ENCODE data around the gene PTDSS2.
A peak's percentile ranks its signal among the peaks of the same experiment; 100 is the strongest.
"Not testable (repeated sequence)": the region's sequence is repeated elsewhere in the genome, so short reads cannot be mapped to it uniquely, and the experiment has no call there.

PTDSS2 gene

DNA sequence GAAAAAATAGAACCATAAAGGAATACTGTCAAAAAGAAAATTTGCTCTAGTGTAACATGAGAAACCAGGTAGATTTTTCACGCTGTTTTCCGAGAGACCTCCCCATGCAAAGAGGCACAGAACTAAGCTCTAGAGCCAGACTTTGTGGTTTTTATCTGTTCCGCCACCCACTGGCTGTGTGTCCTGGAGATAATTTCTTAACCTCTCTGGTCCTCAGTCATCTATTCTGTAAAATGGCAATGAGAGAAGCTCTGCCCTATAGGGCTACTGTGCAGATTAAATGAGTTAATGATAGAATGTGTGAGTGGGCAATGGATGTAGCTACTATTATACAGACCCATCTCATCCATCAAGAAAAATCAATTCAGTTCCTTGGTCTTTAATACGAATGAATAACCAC lies 25.8 kb upstream of the PTDSS2 start:
- no peak overlapping the region for H3K4me3 ChIP-seq (ENCODE audit: low read depth, low read length)
- no peaks in the 10 kb centered on the region for H3K36me3 ChIP-seq
- TF ChIP-seq, protein P1, sequence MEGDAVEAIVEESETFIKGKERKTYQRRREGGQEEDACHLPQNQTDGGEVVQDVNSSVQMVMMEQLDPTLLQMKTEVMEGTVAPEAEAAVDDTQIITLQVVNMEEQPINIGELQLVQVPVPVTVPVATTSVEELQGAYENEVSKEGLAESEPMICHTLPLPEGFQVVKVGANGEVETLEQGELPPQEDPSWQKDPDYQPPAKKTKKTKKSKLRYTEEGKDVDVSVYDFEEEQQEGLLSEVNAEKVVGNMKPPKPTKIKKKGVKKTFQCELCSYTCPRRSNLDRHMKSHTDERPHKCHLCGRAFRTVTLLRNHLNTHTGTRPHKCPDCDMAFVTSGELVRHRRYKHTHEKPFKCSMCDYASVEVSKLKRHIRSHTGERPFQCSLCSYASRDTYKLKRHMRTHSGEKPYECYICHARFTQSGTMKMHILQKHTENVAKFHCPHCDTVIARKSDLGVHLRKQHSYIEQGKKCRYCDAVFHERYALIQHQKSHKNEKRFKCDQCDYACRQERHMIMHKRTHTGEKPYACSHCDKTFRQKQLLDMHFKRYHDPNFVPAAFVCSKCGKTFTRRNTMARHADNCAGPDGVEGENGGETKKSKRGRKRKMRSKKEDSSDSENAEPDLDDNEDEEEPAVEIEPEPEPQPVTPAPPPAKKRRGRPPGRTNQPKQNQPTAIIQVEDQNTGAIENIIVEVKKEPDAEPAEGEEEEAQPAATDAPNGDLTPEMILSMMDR (IDR thresholded peaks at IDR 0.05; ENCODE audit: low read depth, low read length): no peak
- H3K4me1 ChIP-seq: no peaks in the 10 kb centered on the region
- H3K27me3 ChIP-seq: peaks cover 7% of the 10 kb centered on the region; the same call in 1 of the 2 replicates
- H3K9me3 ChIP-seq: no peaks in the 10 kb centered on the region
- no peak for DNase-seq

DNA sequence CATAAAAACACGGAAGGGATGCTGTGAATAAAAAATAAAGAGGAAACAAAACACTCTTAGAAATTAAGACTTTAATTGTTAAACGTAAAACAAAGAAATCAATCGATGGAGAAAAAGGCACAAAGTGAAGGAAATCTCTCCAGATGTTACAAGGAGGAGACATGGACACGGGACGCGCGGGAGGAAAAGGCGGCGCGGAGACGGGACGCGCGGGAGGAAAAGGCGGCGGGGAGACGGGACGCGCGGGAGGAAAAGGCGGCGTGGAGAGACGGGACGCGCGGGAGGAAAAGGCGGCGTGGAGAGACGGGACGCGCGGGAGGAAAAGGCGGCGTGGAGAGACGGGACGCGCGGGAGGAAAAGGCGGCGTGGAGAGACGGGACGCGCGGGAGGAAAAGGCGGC lies 25.3 kb upstream of the PTDSS2 start:
- not testable (repeated sequence) for H3K4me3 ChIP-seq (ENCODE audit: low read depth, low read length); H3K9me3 ChIP-seq; DNase-seq; H3K4me1 ChIP-seq; H3K36me3 ChIP-seq; H3K27me3 ChIP-seq

DNA sequence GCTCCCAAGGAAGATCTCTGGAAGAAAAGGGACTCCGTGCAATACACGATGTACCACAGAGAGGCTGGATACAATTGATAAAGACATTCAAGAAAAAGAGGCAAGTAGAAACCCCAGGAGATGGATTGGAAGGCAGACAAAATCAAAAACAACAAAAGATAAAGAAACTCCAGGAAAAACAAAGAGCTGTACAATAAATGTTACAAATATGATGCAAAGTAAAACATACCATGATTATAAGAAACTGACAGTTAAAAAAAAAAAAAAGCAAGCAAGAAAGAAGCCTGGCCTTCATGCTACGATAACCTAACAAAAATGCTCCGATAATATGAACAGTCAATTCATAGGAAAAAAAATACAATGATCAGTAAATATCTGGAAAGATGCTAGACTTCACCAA lies 24.8 kb upstream of the PTDSS2 start:
- no peak for DNase-seq
- Histone ChIP-seq H3K27me3 (peaks cover 7% of the 10 kb centered on the region; the same call in 1 of the 2 replicates), H3K36me3 (no peaks in the 10 kb centered on the region), H3K4me1 (no peaks in the 10 kb centered on the region), H3K4me3 (ENCODE audit: low read depth, low read length) (no peak overlapping the region), H3K9me3 (no peaks in the 10 kb centered on the region)
- TF ChIP-seq, protein P1 (IDR thresholded peaks at IDR 0.05; ENCODE audit: low read depth, low read length): no peak

DNA sequence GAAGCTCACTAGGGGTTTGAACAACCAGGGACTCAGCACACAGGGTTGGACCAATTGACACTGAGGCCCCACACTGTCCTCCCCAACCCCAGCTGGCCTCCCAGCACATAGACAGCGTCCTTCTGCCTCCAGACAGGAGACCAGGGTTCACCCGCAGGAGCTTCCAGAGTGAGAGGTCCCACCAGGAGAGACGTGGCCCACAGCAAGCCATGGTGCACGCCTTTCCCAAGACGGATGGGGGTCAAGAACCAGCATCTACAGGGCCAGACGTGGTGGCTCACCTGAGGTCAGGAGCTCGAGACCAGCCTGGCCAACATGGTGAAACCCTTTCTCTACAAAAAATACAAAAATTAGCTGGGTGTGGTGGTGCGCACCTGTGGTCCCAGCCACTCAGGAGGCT lies 23.2 kb upstream of the PTDSS2 start:
- H3K36me3 ChIP-seq: no peaks in the 10 kb centered on the region
- H3K4me1 ChIP-seq: no peaks in the 10 kb centered on the region
- H3K9me3 ChIP-seq: no peaks in the 10 kb centered on the region
- H3K4me3 ChIP-seq (ENCODE audit: low read depth, low read length): no peak overlapping the region
- H3K27me3 ChIP-seq: peaks cover 7% of the 10 kb centered on the region; the same call in 1 of the 2 replicates
- TF ChIP-seq, protein P1 (IDR thresholded peaks at IDR 0.05; ENCODE audit: low read depth, low read length): no peak
- peak; percentile 1 for DNase-seq

DNA sequence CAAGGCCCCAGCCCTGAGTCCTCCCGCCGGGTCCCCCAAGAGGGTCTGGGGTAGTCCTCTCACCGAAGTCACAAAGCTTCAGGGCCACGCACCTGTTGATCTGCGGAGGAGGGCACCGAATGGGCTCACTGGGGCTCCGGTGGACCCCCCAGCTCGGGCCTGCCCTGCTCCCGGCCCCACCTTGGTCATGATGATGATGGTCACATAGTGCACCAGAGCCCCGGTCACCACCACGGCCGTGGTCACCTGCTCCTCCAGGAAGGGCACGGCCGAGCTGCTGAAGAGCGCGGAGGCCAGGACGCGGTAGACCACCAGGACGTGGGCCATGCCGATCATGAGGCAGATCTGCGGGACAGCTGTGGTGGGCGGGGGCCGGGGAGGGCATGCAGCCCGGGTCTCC lies 21.8 kb upstream of the PTDSS2 start:
- Histone ChIP-seq H3K36me3 (no peaks in the 10 kb centered on the region), H3K4me1 (no peaks in the 10 kb centered on the region), H3K4me3 (ENCODE audit: low read depth, low read length) (no peak overlapping the region), H3K9me3 (no peaks in the 10 kb centered on the region), H3K27me3 (peaks cover 7% of the 10 kb centered on the region; the same call in 1 of the 2 replicates)
- DNase-seq: no peak
- TF ChIP-seq, protein P1 (IDR thresholded peaks at IDR 0.05; ENCODE audit: low read depth, low read length): no peak

DNA sequence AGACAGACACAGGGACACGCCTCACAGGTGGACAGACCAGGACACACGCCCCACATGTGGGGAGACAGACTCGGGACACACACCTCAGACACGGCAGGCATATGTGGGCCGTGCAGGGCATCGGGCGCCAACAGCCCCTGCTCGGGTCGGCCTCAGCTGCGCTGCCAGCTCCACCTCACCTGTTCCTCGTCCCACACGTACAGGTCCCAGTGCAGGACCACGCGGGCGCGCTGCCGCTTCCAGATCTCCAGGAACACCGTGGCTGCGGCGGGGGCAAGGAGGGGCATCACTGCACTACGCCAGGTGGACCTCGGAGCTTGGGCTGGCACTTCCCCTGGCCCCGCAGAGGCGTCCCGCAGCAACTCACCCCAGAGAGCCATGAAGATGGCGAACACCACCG lies 20.7 kb upstream of the PTDSS2 start:
- no peaks in the 10 kb centered on the region for H3K36me3 ChIP-seq
- no peak for DNase-seq
- TF ChIP-seq, protein P1 (IDR thresholded peaks at IDR 0.05; ENCODE audit: low read depth, low read length): no peak

DNA sequence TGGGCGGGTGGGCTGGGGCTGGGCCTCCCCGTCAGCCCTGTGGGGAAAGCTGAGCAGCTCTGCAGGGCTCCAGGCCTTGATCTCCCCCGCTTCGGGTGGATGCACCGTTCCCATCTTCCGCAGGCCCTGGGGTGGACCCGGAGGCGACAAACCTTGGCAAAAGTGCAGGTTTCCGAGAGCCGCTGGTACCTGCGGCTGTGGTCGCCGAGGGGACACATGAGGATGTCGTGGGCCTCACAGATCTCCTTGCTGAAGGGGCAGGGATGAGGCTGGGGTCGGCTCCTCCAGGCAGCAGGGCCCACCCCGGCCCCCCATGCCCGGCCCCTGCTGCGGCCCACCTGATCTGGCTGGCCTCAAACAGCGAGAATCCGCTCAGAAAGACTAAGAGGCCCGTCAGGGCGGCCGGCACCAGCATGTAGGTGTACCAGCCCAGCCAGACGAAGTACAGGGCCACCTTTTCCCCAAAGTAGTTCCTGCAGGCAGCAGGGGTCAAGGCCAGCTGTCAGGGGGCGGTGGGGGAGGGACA lies 20.1 kb upstream of the PTDSS2 start:
- Histone ChIP-seq H3K27me3 (no peaks in the 10 kb centered on the region), H3K4me1 (no peaks in the 10 kb centered on the region), H3K9me3 (no peaks in the 10 kb centered on the region), H3K4me3 (ENCODE audit: low read depth, low read length) (no peak overlapping the region), H3K36me3 (no peaks in the 10 kb centered on the region)
- TF ChIP-seq, protein P1 (IDR thresholded peaks at IDR 0.05; ENCODE audit: low read depth, low read length): no peak
- DNase-seq: peak; percentile 8

More for the DNA sequence above, 20.7 kb upstream of the PTDSS2 start:
- Histone ChIP-seq H3K9me3 (no peaks in the 10 kb centered on the region), H3K4me3 (ENCODE audit: low read depth, low read length) (no peak overlapping the region), H3K4me1 (no peaks in the 10 kb centered on the region), H3K27me3 (peaks cover 3% of the 10 kb centered on the region; the same call in 1 of the 2 replicates)
